H54 (cell line): Measurements from ENCODE around the gene MYLIP.

Source experiments
- DNase-seq: peaks from one replicate; pipeline ENCODE4 v3.0.0; 2011; ENCODE audit warnings: low spot score, mixed read lengths; ENCODE audit not compliant: insufficient read length
- FAIRE-seq: peaks from 3 replicates; lab custom pipeline; 2011; peaks lifted over from hg19 to GRCh38; lab: Jason Lieb, UNC
- POLR2A ChIP-seq: IDR thresholded peaks from 2 replicates; pipeline ENCODE4 v1.6.1; 2011; ENCODE audit warnings: low read depth, mild to moderate bottlenecking, low read length

MYLIP gene

GRCh38 chr6:16097382-16098171 is 31.3 kb upstream of the MYLIP start:
- TF ChIP-seq POLR2A, result no peak
- no peak for FAIRE-seq
- no peak for DNase-seq

GRCh38 chr6:16098211-16098610 is 30.7 kb upstream of the MYLIP start:
- TF ChIP-seq POLR2A, result no peak
- FAIRE-seq (no peak), DNase-seq (no peak)

DNA sequence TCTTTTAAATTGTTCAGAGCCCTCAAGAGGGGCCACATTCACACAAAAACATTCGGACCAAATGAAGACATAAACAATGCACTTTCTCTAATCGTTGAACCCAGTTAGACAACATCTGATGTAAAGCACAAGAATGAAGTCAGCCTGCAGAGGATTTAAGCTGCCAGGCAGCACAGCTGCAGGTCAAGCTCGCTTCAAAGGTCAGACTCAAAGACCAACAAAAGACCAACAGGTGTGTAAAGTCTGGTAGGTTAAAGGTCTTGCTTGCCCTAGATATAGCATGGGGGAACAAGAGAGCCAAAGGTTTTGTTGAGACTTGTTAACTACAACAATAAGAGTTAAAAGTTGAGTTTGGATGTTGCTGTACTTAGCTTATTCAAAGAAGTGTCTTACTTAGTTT is 26.7 kb upstream of the MYLIP start:
- DNase-seq (no peak), FAIRE-seq (no peak)
- TF ChIP-seq POLR2A, result no peak

GRCh38 chr6:16103722-16104121 is 25.2 kb upstream of the MYLIP start:
- no peak for FAIRE-seq
- no peak for TF ChIP-seq POLR2A
- no peak for DNase-seq

DNA sequence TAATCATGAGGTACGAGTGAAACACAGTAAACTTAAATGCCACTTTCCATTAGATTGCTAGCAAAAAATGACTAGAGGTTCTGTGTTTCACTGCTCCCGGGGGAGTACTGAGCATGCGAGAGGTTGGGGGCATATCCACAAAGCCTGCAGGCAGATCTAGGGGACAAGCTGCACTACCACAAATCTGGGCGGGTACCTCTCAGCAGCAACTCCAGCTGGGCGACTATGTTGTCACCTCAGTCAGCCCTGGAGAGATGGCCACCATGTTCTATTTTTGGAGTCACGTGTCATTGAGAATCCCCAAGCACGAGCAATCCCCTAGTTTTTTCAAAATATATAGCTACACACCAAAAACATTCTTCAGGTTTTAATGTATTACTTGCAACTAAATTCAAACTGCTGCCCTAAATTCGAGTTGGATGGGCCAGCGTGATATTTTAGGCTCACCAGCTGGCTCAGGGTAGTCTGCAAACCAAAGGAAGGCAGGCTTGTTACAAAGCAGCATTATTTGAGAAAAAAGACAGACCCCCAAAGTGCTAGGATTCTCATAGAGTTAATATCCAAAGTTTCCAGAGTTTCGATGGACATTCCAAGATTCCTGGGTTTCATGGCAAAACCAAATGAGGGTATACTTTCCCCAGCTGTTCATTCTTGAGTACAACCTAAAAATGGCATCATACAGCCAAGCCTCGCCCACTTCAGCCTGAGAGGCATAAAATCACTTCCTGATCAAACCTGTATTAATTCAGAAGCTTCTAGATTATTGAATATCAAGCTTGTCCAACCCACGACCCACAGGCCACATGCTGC is 24.1 kb upstream of the MYLIP start:
- no peak for TF ChIP-seq POLR2A
- DNase-seq (no peak), FAIRE-seq (no peak)

DNA sequence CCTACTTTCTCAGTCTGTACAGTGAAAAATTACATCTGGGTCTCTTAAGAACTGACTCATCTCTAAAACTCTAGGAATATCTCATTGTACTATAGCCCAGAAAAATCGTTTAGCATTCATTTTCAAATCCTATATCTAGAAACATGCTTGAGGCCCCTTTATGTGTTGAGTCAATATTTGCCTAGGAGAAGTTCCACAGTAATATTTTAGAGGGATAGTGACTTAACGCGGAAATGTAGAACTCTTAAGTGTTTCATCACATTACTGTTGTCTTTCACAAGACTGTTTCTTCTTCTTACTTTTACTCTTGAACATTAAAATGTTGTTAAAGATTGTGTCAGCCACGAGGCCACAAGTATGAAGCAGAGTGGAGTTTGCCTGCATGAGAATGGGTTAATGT is 23.0 kb upstream of the MYLIP start:
- TF ChIP-seq POLR2A, result no peak
- DNase-seq, result no peak

GRCh38 chr6:16106991-16107787 is 21.7 kb upstream of the MYLIP start:
- FAIRE-seq (no peak), DNase-seq (no peak)
- TF ChIP-seq POLR2A, result no peak

More for the DNA sequence above, 23.0 kb upstream of the MYLIP start:
- FAIRE-seq, result no peak

DNA sequence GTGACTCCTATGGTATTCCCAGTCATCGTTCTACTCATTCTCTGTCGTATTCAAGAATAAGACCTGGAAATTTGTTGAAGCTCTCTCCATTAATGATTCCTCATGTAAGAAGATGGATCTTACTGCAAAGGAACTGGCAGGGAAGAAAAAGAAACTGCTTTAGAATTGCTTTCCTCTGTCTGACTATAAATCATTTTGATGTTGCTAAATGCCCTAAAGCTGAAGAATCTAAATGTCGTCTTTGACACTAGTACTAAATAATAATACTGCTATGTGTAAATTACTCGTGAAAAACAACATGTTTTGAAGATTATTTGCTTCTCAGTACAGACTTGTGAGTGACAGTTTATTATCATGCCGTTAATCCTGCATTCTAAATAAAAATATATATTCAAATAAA is 20.5 kb upstream of the MYLIP start:
- no peak for DNase-seq
- FAIRE-seq, result no peak
- no peak for TF ChIP-seq POLR2A

DNA sequence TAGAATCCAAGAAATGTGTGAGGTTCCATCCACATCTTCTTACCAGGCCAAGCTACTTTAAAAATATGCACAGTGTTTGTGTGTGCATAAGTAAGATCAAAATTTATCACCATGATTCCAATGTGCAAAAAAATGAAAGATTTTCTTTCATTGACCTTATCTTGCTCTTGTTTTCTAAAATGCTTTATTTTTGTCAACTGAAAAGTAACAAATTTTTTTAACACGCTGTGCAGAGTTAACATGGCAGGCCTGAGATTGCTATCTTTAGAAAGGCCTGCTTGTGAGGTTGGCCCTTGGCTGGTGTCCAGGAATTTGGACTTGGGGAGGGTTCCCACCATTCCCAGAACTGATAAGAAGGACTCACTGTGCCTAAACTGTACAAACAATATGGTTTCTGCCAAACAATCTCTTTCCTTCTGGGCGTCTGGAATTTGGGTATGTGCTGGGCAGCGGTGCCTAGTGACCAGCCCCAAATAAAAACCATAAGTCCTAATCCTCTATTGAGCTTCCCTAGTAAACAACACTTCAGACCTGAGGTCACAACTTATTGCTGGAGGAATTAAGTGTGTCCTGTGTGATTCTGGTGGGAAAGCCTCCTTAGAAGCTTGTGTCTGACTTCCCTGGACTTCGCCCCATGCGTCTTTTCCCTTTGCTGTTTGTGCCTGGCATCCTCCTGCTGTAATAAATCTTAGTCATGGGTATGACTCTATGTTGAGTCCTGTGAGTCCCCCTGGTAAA is 19.8 kb upstream of the MYLIP start:
- TF ChIP-seq POLR2A, result no peak
- DNase-seq (no peak), FAIRE-seq (no peak)

GRCh38 chr6:16109659-16110305 is 19.1 kb upstream of the MYLIP start:
- DNase-seq, result no peak
- no peak for FAIRE-seq
- no peak for TF ChIP-seq POLR2A

DNA sequence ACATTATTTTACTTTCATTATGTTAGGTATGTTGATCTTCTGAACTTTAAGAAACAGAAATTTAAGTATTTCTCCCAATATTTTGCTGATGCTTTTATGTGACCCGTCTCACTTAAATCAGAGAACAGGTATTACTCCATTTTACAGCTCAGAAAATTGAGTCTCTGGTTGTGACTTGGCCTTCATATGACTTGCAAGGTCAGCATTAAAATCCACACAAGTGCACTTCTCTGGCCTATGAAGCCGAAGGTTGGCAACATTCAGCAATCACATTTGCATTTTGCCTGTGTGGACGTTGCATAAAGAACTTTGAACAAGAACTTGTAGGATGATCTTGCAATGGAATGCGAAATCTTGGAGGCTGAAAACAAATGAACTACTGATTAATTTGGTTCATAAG is 10.1 kb upstream of the MYLIP start:
- no peak for FAIRE-seq
- no peak for TF ChIP-seq POLR2A
- DNase-seq, result no peak

DNA sequence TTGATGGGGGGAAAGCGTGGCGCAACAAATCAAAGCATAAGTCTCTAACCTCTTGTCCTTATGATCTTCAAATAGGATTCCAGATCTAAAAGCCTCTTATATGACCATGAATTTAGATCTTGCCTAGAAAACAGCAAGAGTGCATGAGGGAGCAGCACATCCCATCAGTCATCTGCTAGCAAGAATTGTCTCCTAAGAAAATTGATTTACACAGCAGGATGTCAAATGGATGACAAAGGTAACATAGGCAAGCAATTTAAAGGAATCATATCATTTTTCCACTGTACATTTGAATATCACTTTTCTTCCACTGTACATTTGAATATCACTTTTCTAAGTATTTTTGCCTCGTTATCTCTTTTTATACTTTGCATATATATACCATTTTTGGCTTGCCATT is 7.5 kb upstream of the MYLIP start:
- FAIRE-seq (no peak), DNase-seq (no peak)

DNA sequence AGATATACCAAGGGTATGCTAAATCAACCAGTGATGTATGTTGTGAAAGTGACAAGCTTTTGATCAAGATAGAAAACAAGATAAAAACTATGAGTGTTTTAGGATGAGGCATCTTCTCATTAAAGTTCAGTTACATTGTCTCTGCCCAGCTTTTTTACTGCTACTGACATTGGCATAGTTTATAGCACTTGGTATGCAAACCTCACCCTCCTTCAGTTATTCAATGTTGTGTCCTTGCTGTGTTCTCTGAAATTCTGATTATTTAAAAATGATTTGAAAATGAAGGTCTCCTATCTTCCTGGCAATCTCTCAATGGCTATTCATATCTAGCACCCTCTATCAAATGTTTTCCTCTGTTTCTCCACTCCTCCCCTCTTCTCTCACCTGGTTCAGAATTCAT is 6.7 kb upstream of the MYLIP start:
- no peak for TF ChIP-seq POLR2A
- FAIRE-seq (no peak), DNase-seq (no peak)

More for the DNA sequence above, 7.5 kb upstream of the MYLIP start:
- TF ChIP-seq POLR2A, result no peak
